ENCODE results near the gene RAD1. TPM values are rescaled to one million over a fixed set of nuclear protein-coding genes. Genes with fewer than 3 reads are reported as not detected.

The RAD1 gene
- polyA plus RNA-seq, 3 donors: 8.5 to 9.6 (median 9.4) TPM

- no peak for DNase-seq
- no peak for TF ChIP-seq CTCF (IDR thresholded peaks at IDR 0.05)
- no peak overlapping the region for H2AFZ ChIP-seq (ENCODE audit: insufficient read depth, low read depth, low read length, poor library complexity, severe bottlenecking)
- H3K4me3 Mint-ChIP-seq: no peak overlapping the region
- H3K36me3 Mint-ChIP-seq: no peaks in the 10 kb centered on the region
- WGBS (ENCODE audit: insufficient coverage): 100% methylated on average over 1 of the region's 3 CpGs
- H3K9me3 Mint-ChIP-seq: peaks cover 1 to 9% (median 4%) of the 10 kb centered on the region in 7 donors
- H3K79me2 ChIP-seq (ENCODE audit: insufficient read depth, low read length): no peaks in the 10 kb centered on the region
- no peak overlapping the region for H3K4me2 ChIP-seq (replicated peaks; ENCODE audit: extremely low read depth, low read length, poor library complexity, severe bottlenecking)
- H3K27me3 Mint-ChIP-seq (ENCODE audit: low read depth in 3 of 3): peaks cover 0 to 2% (median 2%) of the 10 kb centered on the region in 3 donors
- intact Hi-C loops (cut with micrococcal nuclease): no loop called here
- peak overlapping the region in 1 of 7 donors; percentile 65 for H3K27ac Mint-ChIP-seq
- no peak overlapping the region for H3K4me3 ChIP-seq (replicated peaks in 1 of 3; ENCODE audit: low read depth in 2 of 3, low read length in 3 of 3)
- H3K36me3 ChIP-seq (replicated peaks in 1 of 2; ENCODE audit: control insufficient read depth in 1 of 2, insufficient read depth in 2 of 2, low read length in 2 of 2): no peaks in the 10 kb centered on the region
- H3K4me1 ChIP-seq (ENCODE audit: control insufficient read depth in 1 of 2, insufficient read depth in 2 of 2, low read length in 2 of 2): no peaks in the 10 kb centered on the region
- H3K9me3 ChIP-seq (replicated peaks in 1 of 2; ENCODE audit: control insufficient read depth in 1 of 2, insufficient read depth in 1 of 2, low read length in 2 of 2): no peaks in the 10 kb centered on the region
- H3K9ac ChIP-seq (ENCODE audit: insufficient read depth, low read length, poor library complexity, severe bottlenecking): no peak overlapping the region
- H3K4me1 Mint-ChIP-seq: no peaks in the 10 kb centered on the region
- H4K20me1 ChIP-seq (ENCODE audit: insufficient read depth, low read length): no peaks in the 10 kb centered on the region
- H3K27me3 ChIP-seq (ENCODE audit: control insufficient read depth in 2 of 2, insufficient read depth in 2 of 2, low read length in 2 of 2): no peaks in the 10 kb centered on the region
- no peak overlapping the region for H3K27ac ChIP-seq (ENCODE audit: low read depth in 1 of 2, low read length in 2 of 2)
These were observed 58.1 kb downstream of the RAD1 start for GRCh38 chr5:34857161-34857560.

Other genes starting within 250 kb of the RAD1 start
- gene TTC23L, start 76.3 kb downstream of the RAD1 start, polyA plus RNA-seq: not detected
- 10 to 100 TPM in 2 of 3 donors, 1 to 10 TPM in 1; 3.3 to 13.5 (median 12.5) TPM for gene BRIX1, start 207 bp upstream of the RAD1 start, polyA plus RNA-seq
- 10 to 100 TPM in 1 of 3 donors, 1 to 10 TPM in 2; 8.5 to 10.2 (median 8.6) TPM for gene DNAJC21, start 14.1 kb upstream of the RAD1 start, polyA plus RNA-seq
- gene AGXT2, start 132.4 kb upstream of the RAD1 start, polyA plus RNA-seq: not detected